HG03354 (cell line): Measurements from ENCODE around the gene ADH1B.
"Not testable (repeated sequence)": the region's sequence is repeated elsewhere in the genome, so short reads cannot be mapped to it uniquely, and the experiment has no call there.

Experiments used
- ATAC-seq: cut with Tn5 transposase; IDR thresholded peaks from one replicate; pipeline ENCODE4 v1.9.1; 2021; ENCODE audit warnings: mild to moderate bottlenecking; ENCODE audit not compliant: unreplicated experiment, poor library complexity, severe bottlenecking

Gene ADH1B

DNA sequence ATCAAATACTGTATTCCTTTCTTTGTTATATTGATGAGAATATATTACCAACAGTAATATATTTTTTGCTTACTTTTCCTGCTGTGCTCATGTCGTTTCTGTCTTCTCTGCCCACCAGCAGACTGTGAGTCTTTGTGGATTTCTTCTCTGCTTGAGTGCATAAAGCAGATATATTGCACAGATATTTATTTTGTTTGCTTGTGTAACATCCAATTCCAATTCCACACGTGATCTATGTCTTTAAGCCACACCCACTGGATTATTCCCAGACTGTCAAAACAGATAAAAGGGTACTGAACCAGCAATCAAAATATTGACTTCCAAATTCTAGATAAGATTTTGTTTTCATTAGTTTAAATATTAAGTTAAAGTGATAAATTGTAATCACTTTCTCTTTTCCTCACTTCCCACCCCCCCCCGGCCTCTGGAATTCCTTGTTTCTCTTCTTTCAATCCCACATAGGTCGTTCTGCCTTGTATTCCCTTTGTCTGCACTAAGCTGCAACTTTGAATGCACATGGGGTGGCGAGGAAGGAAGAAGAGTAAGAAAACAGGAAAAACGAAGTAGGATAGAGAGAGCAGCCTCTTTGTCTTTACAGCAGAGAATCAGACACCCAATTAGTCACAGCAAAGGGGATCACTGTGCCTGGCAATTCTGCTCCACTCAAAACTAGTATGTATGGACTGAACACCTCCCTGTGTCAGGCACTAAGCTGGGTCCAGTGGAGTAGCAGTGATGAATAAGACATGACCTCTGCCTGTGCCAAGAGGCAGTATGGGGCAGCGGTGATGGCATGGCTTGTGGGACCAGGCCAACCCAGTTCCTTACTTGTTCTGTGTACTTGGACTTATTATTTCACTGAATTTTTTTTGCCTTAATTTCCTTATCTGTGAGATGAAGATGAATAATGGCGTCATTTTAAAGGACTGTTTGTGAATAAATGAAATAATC, at the start of gene ADH1B:
Gene ADH1B (minus strand): TSS at position 161 of the 951 bp plus-strand sequence. CDS start 70 bp downstream, at position 91.
- no peak for ATAC-seq

GRCh38 chr4:99367817-99368216, 46.6 kb upstream of the ADH1B start:
- not testable (repeated sequence) for ATAC-seq

DNA sequence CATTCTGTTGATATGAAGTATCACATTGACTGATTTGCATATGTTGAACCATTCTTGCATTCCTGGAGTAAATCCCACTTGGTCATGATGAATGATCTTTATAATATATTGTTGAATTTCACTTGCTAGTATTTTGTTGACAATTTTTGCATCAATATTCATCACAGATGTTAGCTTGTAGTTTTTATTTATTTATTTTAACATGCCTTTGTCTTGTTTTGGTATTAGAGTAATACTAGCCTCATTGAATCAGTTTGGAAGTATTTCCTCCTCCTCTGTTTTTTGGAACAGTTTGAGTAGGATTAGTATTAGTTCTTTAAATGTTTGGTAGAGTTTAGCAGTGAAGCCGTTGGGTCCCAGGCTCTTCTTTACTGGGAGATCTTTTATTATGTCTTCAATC, 45.3 kb upstream of the ADH1B start:
- ATAC-seq = no peak

- ATAC-seq = no peak
Observed at GRCh38 chr4:99362768-99363167, 41.6 kb upstream of the ADH1B start.

GRCh38 chr4:99361899-99362275, 40.7 kb upstream of the ADH1B start:
- ATAC-seq = no peak

- ATAC-seq = no peak
Observed at GRCh38 chr4:99361268-99361898, 40.2 kb upstream of the ADH1B start.

GRCh38 chr4:99359480-99360204, 38.4 kb upstream of the ADH1B start:
- ATAC-seq = no peak

- ATAC-seq = no peak
Observed at GRCh38 chr4:99357948-99358347, 36.7 kb upstream of the ADH1B start.

GRCh38 chr4:99356992-99357391, 35.8 kb upstream of the ADH1B start:
- ATAC-seq = peak; percentile 95

DNA sequence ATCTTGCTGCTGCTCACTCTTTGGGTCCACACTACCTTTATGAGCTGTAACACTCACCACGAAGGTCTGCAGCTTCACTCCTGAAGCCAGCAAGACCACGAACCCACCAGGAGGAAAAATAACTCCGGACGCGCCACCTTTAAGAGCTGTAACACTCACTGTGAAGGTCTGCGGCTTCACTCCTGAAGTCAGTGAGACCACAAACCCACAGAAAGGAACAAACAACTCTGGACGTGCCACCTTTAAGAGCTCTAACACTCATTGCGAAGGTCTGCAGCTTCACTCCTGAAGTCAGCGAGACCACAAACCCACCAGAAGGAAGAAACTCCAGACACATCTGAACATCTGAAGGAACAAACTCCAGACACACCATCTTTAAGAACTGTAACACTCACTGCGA, 34.9 kb upstream of the ADH1B start:
- not testable (repeated sequence) for ATAC-seq

DNA sequence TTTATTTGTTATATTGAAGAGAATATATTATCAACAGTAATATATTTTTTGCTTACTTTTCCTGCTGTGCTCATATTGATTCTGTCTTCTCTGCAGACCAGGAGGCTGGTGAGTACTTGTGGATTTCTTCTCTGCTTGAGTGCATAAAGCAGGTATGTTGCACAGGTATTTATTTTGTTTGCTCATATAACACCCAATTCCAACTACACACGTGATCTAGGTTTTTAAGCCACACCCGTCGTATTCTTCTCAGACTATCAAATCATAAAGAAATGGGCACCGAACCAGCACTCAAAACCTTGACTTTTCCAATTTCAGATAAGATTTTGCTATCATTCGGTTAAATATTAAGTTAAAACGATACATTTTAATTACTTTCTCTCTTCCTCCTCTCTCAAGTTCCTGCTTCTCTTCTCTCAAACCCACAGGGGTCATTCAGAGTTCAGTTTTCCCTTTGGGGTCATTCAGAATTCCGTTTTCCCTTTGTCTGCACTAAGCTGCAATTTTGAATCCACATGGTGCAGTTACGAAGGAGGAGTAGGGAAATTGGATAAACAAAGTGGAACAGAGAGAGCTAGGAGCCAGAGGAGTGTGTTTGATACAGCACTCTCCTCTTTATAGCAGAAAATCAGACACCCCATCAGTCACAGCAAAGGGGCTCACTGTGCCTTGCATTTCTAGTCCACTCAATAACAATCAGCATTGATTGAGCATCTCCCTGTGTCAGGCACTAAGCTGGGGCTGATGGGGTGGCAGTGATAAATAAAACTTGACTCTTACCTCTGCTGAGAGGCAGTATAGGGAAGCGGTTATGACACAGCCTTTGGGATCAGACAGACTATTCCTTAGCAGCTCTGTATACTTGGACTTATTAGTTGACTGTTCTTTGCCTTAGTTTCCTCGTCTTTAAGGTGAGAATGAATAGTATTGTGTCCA, 31.7 kb upstream of the ADH1B start, which contains the start of gene ADH1C:
Gene ADH1C (minus strand): TSS at position 145 of the 936 bp plus-strand sequence. CDS start 71 bp downstream, at position 74.
- ATAC-seq = no peak

DNA sequence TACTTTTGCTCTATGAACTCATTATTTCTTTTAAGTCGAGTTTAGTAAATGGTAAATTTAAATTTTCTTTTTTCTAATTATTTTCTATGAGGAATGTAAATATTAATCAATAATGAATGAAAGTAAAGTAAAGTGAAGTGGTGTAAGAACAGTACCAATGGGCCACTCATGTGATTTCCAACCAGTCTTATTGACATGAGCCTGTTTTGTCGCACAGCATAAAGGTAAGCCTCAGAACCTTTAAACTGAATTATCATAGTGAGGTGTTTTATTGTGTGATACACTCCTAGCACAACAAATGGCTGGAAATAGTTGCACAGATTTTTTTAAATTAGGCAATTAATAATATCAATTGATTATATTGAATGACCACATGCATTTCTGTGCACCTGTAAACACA, 30.3 kb upstream of the ADH1B start:
- ATAC-seq = no peak

DNA sequence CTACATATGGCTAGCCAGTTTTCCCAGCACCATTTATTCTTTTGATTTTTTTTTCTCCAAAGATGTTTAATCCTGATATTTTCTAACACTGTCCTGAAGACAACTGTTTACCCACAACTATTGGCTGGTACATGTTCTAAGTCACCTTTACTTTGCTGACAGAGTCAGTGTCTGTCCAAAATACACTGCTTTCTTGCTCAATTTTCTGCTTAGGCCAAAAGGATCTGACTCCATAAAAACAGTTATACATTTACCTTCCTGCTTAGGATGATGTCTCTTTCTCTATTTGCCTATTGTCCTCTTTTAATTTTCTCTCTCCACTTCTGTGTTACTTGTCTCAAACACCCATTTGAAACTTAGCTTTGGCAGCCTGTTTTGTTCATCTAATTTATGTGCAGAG, 28.1 kb upstream of the ADH1B start:
- ATAC-seq = no peak

DNA sequence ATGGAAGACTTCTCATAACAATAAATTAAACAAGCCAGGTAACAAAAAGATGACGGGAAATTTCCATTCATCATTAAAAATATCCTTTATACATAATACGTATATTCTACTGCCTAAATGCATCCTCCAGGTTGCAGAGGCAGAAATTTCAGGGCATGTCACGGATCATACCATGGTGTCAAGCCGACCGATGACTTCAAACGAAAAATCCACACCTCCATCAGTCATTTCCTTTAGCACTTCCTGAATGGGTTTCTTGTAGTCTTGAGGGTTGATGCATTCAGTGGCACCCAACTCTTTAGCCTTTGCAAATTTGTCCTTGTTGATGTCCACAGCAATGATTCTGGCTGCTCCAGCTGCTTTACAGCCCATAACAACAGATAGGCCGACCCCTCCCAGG, 21.4 kb upstream of the ADH1B start:
- not testable (repeated sequence) for ATAC-seq

DNA sequence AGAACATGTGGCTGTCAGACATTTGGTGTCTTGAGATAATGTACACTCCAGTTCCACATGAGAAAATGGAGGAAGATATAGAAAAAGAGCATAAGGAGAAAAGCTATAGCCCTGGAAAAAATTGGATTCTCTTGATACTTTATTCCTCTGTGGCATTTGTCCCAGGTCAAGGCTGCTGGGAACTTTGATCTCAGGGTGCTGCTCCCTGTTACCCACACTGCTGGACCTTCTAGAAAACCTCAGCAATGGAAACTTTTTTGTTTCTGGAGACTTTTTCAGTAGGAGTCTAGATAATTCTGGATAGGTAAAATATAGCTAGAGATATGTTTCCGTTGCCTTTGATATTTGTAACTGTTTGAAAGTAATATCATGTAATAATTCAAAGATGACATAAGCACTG, 20.2 kb upstream of the ADH1B start:
- ATAC-seq = no peak

DNA sequence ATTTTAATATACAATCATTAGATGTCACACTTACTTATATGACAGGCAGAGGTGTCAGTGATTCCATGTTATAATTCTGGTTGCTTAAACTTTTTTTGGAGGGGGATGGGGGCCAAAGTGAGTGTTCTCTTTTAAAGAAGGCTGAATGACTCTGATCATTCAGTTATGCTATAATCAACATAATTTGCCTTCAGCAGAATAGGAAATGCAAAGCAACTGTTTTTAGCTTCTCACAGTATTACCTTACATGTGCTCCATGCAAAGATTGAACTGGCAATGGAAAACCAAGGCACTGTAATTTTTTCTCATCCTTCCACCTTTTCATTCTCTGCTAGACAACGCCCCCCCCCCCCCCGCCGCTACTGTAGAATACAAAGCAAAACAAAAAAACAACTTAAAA, 18.0 kb upstream of the ADH1B start:
- ATAC-seq = no peak

DNA sequence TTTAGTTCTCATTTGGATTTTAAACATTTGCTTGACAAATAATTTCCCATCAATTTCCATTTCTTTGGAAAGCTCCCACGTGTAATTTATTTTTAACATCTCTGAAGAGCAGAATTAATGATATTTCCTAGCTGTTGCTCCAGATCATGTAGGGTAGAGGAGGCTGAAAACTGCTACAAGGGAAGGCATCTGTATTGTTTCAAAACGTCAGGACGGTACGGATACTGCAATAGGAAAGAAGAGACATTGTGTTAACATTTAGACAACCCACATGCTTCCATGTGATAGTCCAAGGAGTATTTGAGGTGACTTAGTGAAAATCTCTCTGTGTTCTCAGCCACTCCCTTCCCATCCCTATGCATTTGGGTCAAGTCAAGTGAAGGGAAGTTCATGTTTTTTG, 15.4 kb upstream of the ADH1B start:
- ATAC-seq = no peak

- no peak for ATAC-seq
Observed at GRCh38 chr4:99334880-99335279, 13.7 kb upstream of the ADH1B start.

DNA sequence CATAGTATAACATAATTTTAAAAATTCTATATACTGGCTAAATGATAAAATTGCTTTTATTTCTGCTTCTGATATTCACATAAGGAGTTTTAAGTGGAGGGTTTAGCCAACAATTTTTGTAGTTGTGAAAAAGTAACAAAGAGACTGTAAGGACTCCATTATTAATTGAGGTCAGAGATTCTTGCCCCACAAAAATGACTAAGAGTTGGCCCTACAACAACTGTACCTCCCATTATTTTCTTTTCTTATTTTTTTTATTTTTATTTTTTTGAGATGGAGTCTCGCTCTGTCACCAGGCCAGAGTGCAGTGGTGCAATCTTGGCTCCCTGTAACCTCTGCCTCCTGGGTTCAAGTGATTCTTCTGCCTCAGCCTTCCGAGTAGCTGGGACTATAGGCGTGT, 9.4 kb upstream of the ADH1B start:
- no peak for ATAC-seq
